CD14-positive monocyte (primary cell): ENCODE data around the gene HSPA1B. TPM values are rescaled to one million over a fixed set of nuclear protein-coding genes. Genes with fewer than 3 reads are reported as not detected.
A peak's percentile ranks its signal among the peaks of the same experiment; 100 is the strongest.

ENCODE experiments used
- DNase-seq, 3 donors: peaks; one replicate each; pipeline ENCODE4 v3.0.0-alpha.2; 2011 to 2022
- H2AFZ ChIP-seq: 2 replicates; pipeline ENCODE4 v1.6.0; 2012; ENCODE audit warnings: mild to moderate bottlenecking, low read depth, low read length, inconsistent platforms; ENCODE audit not compliant: insufficient read depth, poor library complexity, severe bottlenecking
- H3K27ac ChIP-seq, 2 donors: 1 replicate in 1 of 2; 2 replicates in 1 of 2; pipeline ENCODE4 v1.5.1; 2012 to 2013; ENCODE audit warnings: low read length in 2 of 2, control low read depth in 1 of 2, inconsistent platforms in 1 of 2, low read depth in 1 of 2, mild to moderate bottlenecking in 1 of 2
- H3K27me3 ChIP-seq, 2 donors: one replicate each; pipeline versions ENCODE4 v1.6.0 to v1.6.1; 2011 to 2013; ENCODE audit warnings: low read length in 2 of 2; ENCODE audit not compliant: control insufficient read depth in 2 of 2, insufficient read depth in 2 of 2
- H3K36me3 ChIP-seq, 2 donors: replicated peaks in 1 of 2; 1 replicate in 1 of 2; 2 replicates in 1 of 2; pipeline versions ENCODE4 v1.5.1 to v1.6.1; 2012 to 2013; ENCODE audit warnings: low read length in 2 of 2, control low read depth in 1 of 2, inconsistent platforms in 1 of 2, mild to moderate bottlenecking in 1 of 2; ENCODE audit not compliant: insufficient read depth in 2 of 2, control insufficient read depth in 1 of 2
- H3K4me1 ChIP-seq, 2 donors: 1 replicate in 1 of 2; 2 replicates in 1 of 2; pipeline versions ENCODE4 v1.5.1 to v1.6.1; 2012 to 2013; ENCODE audit warnings: low read length in 2 of 2, control low read depth in 1 of 2, inconsistent platforms in 1 of 2, mild to moderate bottlenecking in 1 of 2, moderate library complexity in 1 of 2; ENCODE audit not compliant: insufficient read depth in 2 of 2, control insufficient read depth in 1 of 2
- H3K4me2 ChIP-seq: replicated peaks from 2 replicates; pipeline ENCODE3; 2012; ENCODE audit warnings: low read length, moderate library complexity, mild to moderate bottlenecking; ENCODE audit not compliant: poor library complexity, severe bottlenecking; ENCODE audit errors: extremely low read depth
- H3K4me3 ChIP-seq, 3 experiments: fragments of 200-600 bp in 1 of 3; sonication (generic) in 1 of 3; replicated peaks in 1 of 3; 1 replicate in 2 of 3; 2 replicates in 1 of 3; pipeline ENCODE4 v1.5.1; 2011 to 2013; ENCODE audit warnings: low read length in 3 of 3, mild to moderate bottlenecking in 3 of 3, control low read depth in 2 of 3, low read depth in 2 of 3, inconsistent platforms in 1 of 3, moderate library complexity in 1 of 3
- H3K79me2 ChIP-seq: 2 replicates; pipeline ENCODE4 v1.6.0; 2012; ENCODE audit warnings: mild to moderate bottlenecking, control low read depth, inconsistent platforms, low read length, moderate library complexity; ENCODE audit not compliant: insufficient read depth
- H3K9ac ChIP-seq: 2 replicates; pipeline ENCODE4 v1.6.0; 2017; ENCODE audit warnings: low read length, mild to moderate bottlenecking; ENCODE audit not compliant: insufficient read depth, poor library complexity, severe bottlenecking
- H3K9me3 ChIP-seq, 2 donors: replicated peaks in 1 of 2; 1 replicate in 1 of 2; 2 replicates in 1 of 2; pipeline versions ENCODE4 v1.5.1 to v1.6.1; 2012 to 2013; ENCODE audit warnings: low read length in 2 of 2, control low read depth in 1 of 2; ENCODE audit not compliant: control insufficient read depth in 1 of 2, insufficient read depth in 1 of 2
- H4K20me1 ChIP-seq: 2 replicates; pipeline ENCODE4 v1.6.0; 2012; ENCODE audit warnings: mild to moderate bottlenecking, low read length, control low read depth, moderate library complexity; ENCODE audit not compliant: insufficient read depth
- H3K27ac Mint-ChIP-seq, 7 donors: one replicate each; pipeline ENCODE4 v1.8.0; 2020; ENCODE audit warnings: mild to moderate bottlenecking in 7 of 7, mixed read lengths in 7 of 7, moderate library complexity in 6 of 7, inconsistent platforms in 2 of 7
- H3K27me3 Mint-ChIP-seq, 3 donors: one replicate each; pipeline ENCODE4 v1.8.0; 2021 to 2022; ENCODE audit warnings: low read depth in 3 of 3, mild to moderate bottlenecking in 3 of 3, mixed read lengths in 3 of 3, moderate library complexity in 3 of 3, inconsistent platforms in 1 of 3
- H3K36me3 Mint-ChIP-seq, 2 donors: one replicate each; pipeline ENCODE4 v1.8.0; 2020; ENCODE audit warnings: mixed read lengths in 2 of 2, inconsistent platforms in 1 of 2, mild to moderate bottlenecking in 1 of 2
- H3K4me1 Mint-ChIP-seq: one replicate; pipeline ENCODE4 v1.8.0; 2020; ENCODE audit warnings: mild to moderate bottlenecking, mixed read lengths
- H3K4me3 Mint-ChIP-seq, 2 donors: one replicate each; pipeline ENCODE4 v1.8.0; 2020; ENCODE audit warnings: mild to moderate bottlenecking in 2 of 2, mixed read lengths in 2 of 2, moderate library complexity in 1 of 2
- H3K9me3 Mint-ChIP-seq, 7 donors: one replicate each; pipeline ENCODE4 v1.8.0; 2020 to 2022; ENCODE audit warnings: mixed read lengths in 7 of 7, mild to moderate bottlenecking in 6 of 7, moderate library complexity in 6 of 7, inconsistent platforms in 2 of 7
- CTCF ChIP-seq: fragments of 200-600 bp; IDR thresholded peaks from one replicate; pipeline ENCODE4 v1.8.0; 2022; ENCODE audit warnings: antibody characterized with exemption, mild to moderate bottlenecking
- WGBS: methylation state at CpG from one replicate; pipeline ENCODE4 v1.1.5; 2013; ENCODE audit warnings: missing lambda C conversion rate; ENCODE audit not compliant: insufficient coverage; 5-methylcytosine and 5-hydroxymethylcytosine counted together
- intact Hi-C, 2 donors: fragments of 100-400 bp; cut with micrococcal nuclease; formaldehyde crosslinking; loops; one replicate each; pipeline versions ENCODE4 v1.15.0 to v1.15.1; 2023
- polyA plus RNA-seq, 3 donors: library from polyadenylated mRNA; depleted of rRNA in 1 of 3; unstranded in 2 of 3; stranded (reverse) in 1 of 3; fragments of 300-500 nt in 2 of 3; fragments of >200 nt in 1 of 3; fragmentation: Illumina TruSeq in 2 of 3; gene quantifications; 1 replicate in 2 of 3; 2 replicates in 1 of 3; pipeline ENCODE4 v1.2.3, GENCODE V29; 2012 to 2021

The HSPA1B gene
- polyA plus RNA-seq, 3 donors: 3.4 to 81.4 (median 4.8) TPM

- peaks cover 16% of the 10 kb centered on the region for H3K79me2 ChIP-seq
- peaks cover 0 to 2% (median 2%) of the 10 kb centered on the region in 3 donors for H3K27me3 Mint-ChIP-seq
- H3K9me3 ChIP-seq: no peaks in the 10 kb centered on the region
- H3K4me3 ChIP-seq: no peak overlapping the region
- intact Hi-C loops: loop anchor here (5.0 to 10.0 kb wide), 2 partner anchors 37 to 316 kb away; partner anchors contain the start of genes ATP6V1G2 (in 1 of the 2), DDX39B (in 1 of the 2), EHMT2 (in 1 of the 2) and NFKBIL1 (in 1 of the 2)
- no peak overlapping the region for H3K27ac ChIP-seq
- peaks cover 35 to 58% of the 10 kb centered on the region in 2 donors for H3K36me3 Mint-ChIP-seq
- H3K27ac Mint-ChIP-seq: no peak overlapping the region
- peaks cover 6% of the 10 kb centered on the region for H4K20me1 ChIP-seq
- H2AFZ ChIP-seq: no peak overlapping the region
- no peaks in the 10 kb centered on the region for H3K27me3 ChIP-seq
- H3K4me1 Mint-ChIP-seq: peaks cover 23% of the 10 kb centered on the region
- peaks cover 36 to 47% of the 10 kb centered on the region in 2 donors for H3K36me3 ChIP-seq
- H3K4me3 Mint-ChIP-seq: no peak overlapping the region
- 99% methylated on average over 13 of the region's 13 CpGs for WGBS
- H3K9ac ChIP-seq: no peak overlapping the region
- H3K9me3 Mint-ChIP-seq: peaks cover 0 to 5% (median 0%) of the 10 kb centered on the region in 7 donors
- TF ChIP-seq CTCF: no peak
- no peak for DNase-seq
- H3K4me2 ChIP-seq: no peak overlapping the region
- peaks cover 22 to 28% of the 10 kb centered on the region in 2 donors for H3K4me1 ChIP-seq
Measured at GRCh38 chr6:31860349-31860748, 32.8 kb downstream of the HSPA1B start.

GRCh38 chr6:31861150-31861549, 33.6 kb downstream of the HSPA1B start:
- Mint-ChIP-seq H3K27ac (peak overlapping the region in 3 of 7 donors; percentile 7 to 50 (median 28)), H3K4me3 (no peak overlapping the region), H3K36me3 (peaks cover 35 to 53% of the 10 kb centered on the region in 2 donors), H3K9me3 (peaks cover 0 to 2% (median 0%) of the 10 kb centered on the region in 7 donors), H3K4me1 (peaks cover 23% of the 10 kb centered on the region), H3K27me3 (peaks cover 0 to 2% (median 2%) of the 10 kb centered on the region in 3 donors)
- 93% methylated on average over 3 of the region's 7 CpGs for WGBS
- H3K36me3 ChIP-seq: peaks cover 36 to 47% of the 10 kb centered on the region in 2 donors
- H2AFZ ChIP-seq: no peak overlapping the region
- H3K4me2 ChIP-seq: no peak overlapping the region
- TF ChIP-seq CTCF: no peak
- intact Hi-C loops: loop anchor here (5.0 to 10.0 kb wide), 2 partner anchors 36 to 316 kb away; partner anchors contain the start of genes ATP6V1G2 (in 1 of the 2), DDX39B (in 1 of the 2), EHMT2 (in 1 of the 2) and NFKBIL1 (in 1 of the 2)
- H3K27ac ChIP-seq: no peak overlapping the region
- H3K4me3 ChIP-seq: no peak overlapping the region
- peaks cover 22 to 28% of the 10 kb centered on the region in 2 donors for H3K4me1 ChIP-seq
- H3K79me2 ChIP-seq: peaks cover 16% of the 10 kb centered on the region
- H3K9ac ChIP-seq: no peak overlapping the region
- H4K20me1 ChIP-seq: peaks cover 6% of the 10 kb centered on the region
- no peaks in the 10 kb centered on the region for H3K9me3 ChIP-seq
- no peak for DNase-seq
- H3K27me3 ChIP-seq: no peaks in the 10 kb centered on the region
